ENCODE results near the gene IGSF9B. TPM values are rescaled to one million over a fixed set of nuclear protein-coding genes. Genes with fewer than 3 reads are reported as not detected.

The IGSF9B gene
- total and polyA plus RNA-seq, 9 of the 15 experiments (the other 6 are each of a cell fraction or from before 2014, with no cell fraction given): 0.09 TPM; not detected in 8

DNA sequence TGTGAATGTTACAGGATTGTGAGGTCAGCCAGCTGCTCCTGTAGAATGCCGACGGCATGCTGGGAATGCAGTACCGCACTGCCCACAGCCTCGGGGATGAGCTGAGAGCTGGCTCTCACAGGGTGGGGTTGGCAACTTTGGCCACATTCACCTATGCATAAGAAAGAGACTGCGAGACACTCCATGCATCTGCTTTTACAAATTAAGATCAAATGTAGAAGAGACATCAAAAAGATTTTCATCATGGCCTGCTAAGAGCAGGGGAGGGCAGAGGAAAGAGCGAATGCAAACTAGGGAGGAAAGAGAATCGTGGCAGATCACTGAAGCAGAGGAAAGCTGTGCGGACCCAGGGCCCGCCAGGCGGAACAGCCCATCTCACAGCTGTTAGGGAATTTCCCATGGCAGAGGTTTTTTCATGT lies 61.7 kb downstream of the IGSF9B start:
- ChIA-PET POLR2A (no interaction called here), CTCF (ENCODE audit: low intra/inter-chr PET ratio) (no interaction called here)
- no peak for DNase-seq (ENCODE audit: extremely low read depth in 1 of 4, low spot score in 3 of 4)
- Histone ChIP-seq H3K36me3 (ENCODE audit: control insufficient read depth, insufficient read depth, low read length) (no peaks in the 10 kb centered on the region), H3K9me1 (ENCODE audit: control insufficient read depth, insufficient read depth, low read length) (no peaks in the 10 kb centered on the region), H3K4me3 (no peak overlapping the region), H4K20me1 (replicated peaks; ENCODE audit: control insufficient read depth, insufficient read depth, low read length) (no peaks in the 10 kb centered on the region), H3K9me3 (replicated peaks; ENCODE audit: control insufficient read depth, insufficient read depth, low read depth, low read length) (no peaks in the 10 kb centered on the region), H3K27me3 (ENCODE audit: control insufficient read depth in 2 of 2, insufficient read depth in 2 of 2, low read length in 2 of 2) (peaks cover 0 to 7% of the 10 kb centered on the region in 2 experiments; a peak in 2 of 5 replicates), H3K27ac (ENCODE audit: extremely low read depth, low read depth, low read length) (no peak overlapping the region), H2AFZ (ENCODE audit: low read depth, low read length) (no peak overlapping the region), H3K79me2 (ENCODE audit: control insufficient read depth, insufficient read depth, low read length) (no peaks in the 10 kb centered on the region), H3K4me2 (ENCODE audit: insufficient read depth, low read length) (no peak overlapping the region), H3K9ac (ENCODE audit: insufficient read depth in 1 of 2, low read depth in 2 of 2, low read length in 2 of 2) (no peak overlapping the region), H3K4me1 (replicated peaks in 1 of 2; ENCODE audit: control insufficient read depth in 2 of 2, insufficient read depth in 2 of 2, low read length in 2 of 2) (no peaks in the 10 kb centered on the region)
- no TSS peak for BruUV-seq (replicated peaks)
- WGBS (ENCODE audit: insufficient coverage, low coverage, missing lambda C conversion rate): 2% methylated on average over 10 of the region's 10 CpGs
- in situ Hi-C loops (cut with MboI) (no loop called here), intact Hi-C loops (cut with micrococcal nuclease) (no loop called here)
- no peak for ATAC-seq
- FAIRE-seq: no peak
- TF ChIP-seq BMI1 (IDR thresholded peaks at IDR 0.05; ENCODE audit: low read length) (no peak), ZEB2 (IDR thresholded peaks at IDR 0.05) (no peak), ZNF589 (CRISPR knock-in tag; IDR thresholded peaks at IDR 0.05; ENCODE audit: low read depth) (no peak), ZNF583 (CRISPR knock-in tag; IDR thresholded peaks at IDR 0.05) (no peak), TCFL5 (CRISPR knock-in tag; conservative IDR thresholded peaks at IDR 0.05) (no peak), ETV1 (tag; conservative IDR thresholded peaks at IDR 0.05; ENCODE audit: low read depth) (no peak), NFYB (IDR thresholded peaks at IDR 0.05; ENCODE audit: extremely low read depth, insufficient read length) (no peak), PPARD (CRISPR knock-in tag; IDR thresholded peaks at IDR 0.05) (no peak), TRIM28 (IDR thresholded peaks at IDR 0.05) (no peak), SMARCA4 (IDR thresholded peaks at IDR 0.05) (no peak), ESRRB (CRISPR knock-in tag; IDR thresholded peaks at IDR 0.05; ENCODE audit: borderline replicate concordance) (no peak), HDAC3 (IDR thresholded peaks at IDR 0.05; ENCODE audit: borderline replicate concordance, partially characterized antibody) (no peak), RBM25 (IDR thresholded peaks at IDR 0.05; ENCODE audit: low read depth, low read length, severe bottlenecking) (no peak)
- TF ChIP-seq, protein P1, sequence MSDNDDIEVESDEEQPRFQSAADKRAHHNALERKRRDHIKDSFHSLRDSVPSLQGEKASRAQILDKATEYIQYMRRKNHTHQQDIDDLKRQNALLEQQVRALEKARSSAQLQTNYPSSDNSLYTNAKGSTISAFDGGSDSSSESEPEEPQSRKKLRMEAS (CRISPR knock-in tag; IDR thresholded peaks at IDR 0.05): no peak
- TF ChIP-seq, protein P2, sequence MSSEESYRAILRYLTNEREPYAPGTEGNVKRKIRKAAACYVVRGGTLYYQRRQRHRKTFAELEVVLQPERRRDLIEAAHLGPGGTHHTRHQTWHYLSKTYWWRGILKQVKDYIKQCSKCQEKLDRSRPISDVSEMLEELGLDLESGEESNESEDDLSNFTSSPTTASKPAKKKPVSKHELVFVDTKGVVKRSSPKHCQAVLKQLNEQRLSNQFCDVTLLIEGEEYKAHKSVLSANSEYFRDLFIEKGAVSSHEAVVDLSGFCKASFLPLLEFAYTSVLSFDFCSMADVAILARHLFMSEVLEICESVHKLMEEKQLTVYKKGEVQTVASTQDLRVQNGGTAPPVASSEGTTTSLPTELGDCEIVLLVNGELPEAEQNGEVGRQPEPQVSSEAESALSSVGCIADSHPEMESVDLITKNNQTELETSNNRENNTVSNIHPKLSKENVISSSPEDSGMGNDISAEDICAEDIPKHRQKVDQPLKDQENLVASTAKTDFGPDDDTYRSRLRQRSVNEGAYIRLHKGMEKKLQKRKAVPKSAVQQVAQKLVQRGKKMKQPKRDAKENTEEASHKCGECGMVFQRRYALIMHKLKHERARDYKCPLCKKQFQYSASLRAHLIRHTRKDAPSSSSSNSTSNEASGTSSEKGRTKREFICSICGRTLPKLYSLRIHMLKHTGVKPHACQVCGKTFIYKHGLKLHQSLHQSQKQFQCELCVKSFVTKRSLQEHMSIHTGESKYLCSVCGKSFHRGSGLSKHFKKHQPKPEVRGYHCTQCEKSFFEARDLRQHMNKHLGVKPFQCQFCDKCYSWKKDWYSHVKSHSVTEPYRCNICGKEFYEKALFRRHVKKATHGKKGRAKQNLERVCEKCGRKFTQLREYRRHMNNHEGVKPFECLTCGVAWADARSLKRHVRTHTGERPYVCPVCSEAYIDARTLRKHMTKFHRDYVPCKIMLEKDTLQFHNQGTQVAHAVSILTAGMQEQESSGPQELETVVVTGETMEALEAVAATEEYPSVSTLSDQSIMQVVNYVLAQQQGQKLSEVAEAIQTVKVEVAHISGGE (CRISPR knock-in tag; IDR thresholded peaks at IDR 0.05): no peak
- TF ChIP-seq, protein P3, sequence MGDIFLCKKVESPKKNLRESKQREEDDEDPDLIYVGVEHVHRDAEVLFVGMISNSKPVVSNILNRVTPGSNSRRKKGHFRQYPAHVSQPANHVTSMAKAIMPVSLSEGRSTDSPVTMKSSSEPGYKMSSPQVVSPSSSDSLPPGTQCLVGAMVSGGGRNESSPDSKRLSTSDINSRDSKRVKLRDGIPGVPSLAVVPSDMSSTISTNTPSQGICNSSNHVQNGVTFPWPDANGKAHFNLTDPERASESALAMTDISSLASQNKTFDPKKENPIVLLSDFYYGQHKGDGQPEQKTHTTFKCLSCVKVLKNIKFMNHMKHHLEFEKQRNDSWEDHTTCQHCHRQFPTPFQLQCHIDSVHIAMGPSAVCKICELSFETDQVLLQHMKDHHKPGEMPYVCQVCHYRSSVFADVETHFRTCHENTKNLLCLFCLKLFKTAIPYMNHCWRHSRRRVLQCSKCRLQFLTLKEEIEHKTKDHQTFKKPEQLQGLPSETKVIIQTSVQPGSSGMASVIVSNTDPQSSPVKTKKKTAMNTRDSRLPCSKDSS (IDR thresholded peaks at IDR 0.05; ENCODE audit: low read depth, partially characterized antibody): no peak
- TF ChIP-seq, protein P4, sequence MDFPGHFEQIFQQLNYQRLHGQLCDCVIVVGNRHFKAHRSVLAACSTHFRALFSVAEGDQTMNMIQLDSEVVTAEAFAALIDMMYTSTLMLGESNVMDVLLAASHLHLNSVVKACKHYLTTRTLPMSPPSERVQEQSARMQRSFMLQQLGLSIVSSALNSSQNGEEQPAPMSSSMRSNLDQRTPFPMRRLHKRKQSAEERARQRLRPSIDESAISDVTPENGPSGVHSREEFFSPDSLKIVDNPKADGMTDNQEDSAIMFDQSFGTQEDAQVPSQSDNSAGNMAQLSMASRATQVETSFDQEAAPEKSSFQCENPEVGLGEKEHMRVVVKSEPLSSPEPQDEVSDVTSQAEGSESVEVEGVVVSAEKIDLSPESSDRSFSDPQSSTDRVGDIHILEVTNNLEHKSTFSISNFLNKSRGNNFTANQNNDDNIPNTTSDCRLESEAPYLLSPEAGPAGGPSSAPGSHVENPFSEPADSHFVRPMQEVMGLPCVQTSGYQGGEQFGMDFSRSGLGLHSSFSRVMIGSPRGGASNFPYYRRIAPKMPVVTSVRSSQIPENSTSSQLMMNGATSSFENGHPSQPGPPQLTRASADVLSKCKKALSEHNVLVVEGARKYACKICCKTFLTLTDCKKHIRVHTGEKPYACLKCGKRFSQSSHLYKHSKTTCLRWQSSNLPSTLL (IDR thresholded peaks at IDR 0.05): no peak
